ENCODE results near the gene PUSL1.

Gene PUSL1

GRCh38 chr1:1272341-1273208 lies 35.8 kb upstream of the PUSL1 start:
- H3K4me3 ChIP-seq (ENCODE audit: low read depth, low read length): peak overlapping the region; percentile 86
- TF ChIP-seq CTCF (IDR thresholded peaks at IDR 0.05; ENCODE audit: control insufficient read depth, extremely low read depth, insufficient read depth): peak; percentile 2; the same call in 1 of the 2 replicates
- peak; percentile 99 for DNase-seq (ENCODE audit: low read depth)

GRCh38 chr1:1273209-1273511 lies 35.2 kb upstream of the PUSL1 start:
- DNase-seq (ENCODE audit: low read depth): no peak
- H3K4me3 ChIP-seq (ENCODE audit: low read depth, low read length): peak overlapping the region; percentile 86
- TF ChIP-seq CTCF (IDR thresholded peaks at IDR 0.05; ENCODE audit: control insufficient read depth, extremely low read depth, insufficient read depth): no peak

GRCh38 chr1:1273512-1274298 lies 34.7 kb upstream of the PUSL1 start, which contains the start of gene UBE2J2:
Gene UBE2J2 (minus strand): TSS chr1:1273854. CDS start chr1:1267992, 5,862 bp downstream.
- TF ChIP-seq CTCF (IDR thresholded peaks at IDR 0.05; ENCODE audit: control insufficient read depth, extremely low read depth, insufficient read depth): no peak
- peak within 1 kb of the TSS; percentile 86 for H3K4me3 ChIP-seq (ENCODE audit: low read depth, low read length)
- peak; percentile 69 for DNase-seq (ENCODE audit: low read depth)

- no peak for DNase-seq (ENCODE audit: low read depth)
- H3K4me3 ChIP-seq (ENCODE audit: low read depth, low read length): peak overlapping the region; percentile 86
- peak; percentile 4; the same call in 1 of the 2 replicates for TF ChIP-seq CTCF (IDR thresholded peaks at IDR 0.05; ENCODE audit: control insufficient read depth, extremely low read depth, insufficient read depth)
Observed at GRCh38 chr1:1274299-1274930, 34.0 kb upstream of the PUSL1 start.

GRCh38 chr1:1274931-1275431 lies 33.4 kb upstream of the PUSL1 start:
- TF ChIP-seq CTCF (IDR thresholded peaks at IDR 0.05; ENCODE audit: control insufficient read depth, extremely low read depth, insufficient read depth): no peak
- DNase-seq (ENCODE audit: low read depth): no peak
- peak overlapping the region; percentile 86 for H3K4me3 ChIP-seq (ENCODE audit: low read depth, low read length)

- no peak overlapping the region for H3K4me3 ChIP-seq (ENCODE audit: low read depth, low read length)
- no peak for DNase-seq (ENCODE audit: low read depth)
- no peak for TF ChIP-seq CTCF (IDR thresholded peaks at IDR 0.05; ENCODE audit: control insufficient read depth, extremely low read depth, insufficient read depth)
Observed at GRCh38 chr1:1275836-1276235, 32.6 kb upstream of the PUSL1 start.

Data from LNCaP clone FGC (cell line).